ENCODE data around the gene STRIT1. TPM values are rescaled to one million over a fixed set of nuclear protein-coding genes. Genes with fewer than 3 reads are reported as not detected.

STRIT1 gene
- not detected for total RNA-seq

GRCh38 chr3:155293516-155293915 lies at the start of gene STRIT1:
TSS of gene STRIT1 (minus strand) at chr3:155293683.

Other genes with a start within 250 kb of the STRIT1 start
- not detected for gene MME, start 213.4 kb downstream of the STRIT1 start, total RNA-seq

All from activated naive CD4-positive, alpha-beta T cell treated with anti-CD3 and anti-CD28 coated beads, Interleukin-2, amount 10 ng/mL, durations not matched to agents 5 hours and 36 hours (primary cell).